Right lobe of liver (tissue), 4 donors: ENCODE measurements around the gene ANKS1B.

Experiments
- CTCF ChIP-seq, 4 donors: fragments of 200-600 bp in 3 of 4; fragments of 450-650 bp in 1 of 4; IDR thresholded peaks; one replicate each; pipeline versions ENCODE4 v1.5.1 to v1.8.0; 2016 to 2022; ENCODE audit warnings: antibody characterized with exemption in 4 of 4, mild to moderate bottlenecking in 2 of 4
- POLR2A ChIP-seq: fragments of 450-650 bp; IDR thresholded peaks from one replicate; pipeline ENCODE4 v1.6.1; 2017; ENCODE audit warnings: antibody characterized with exemption, mild to moderate bottlenecking
- donor health status: DM: no; HTN: no; CAD: no.
- donor health status: DM: no; HTN: no; CAD: no.
- donor health status: DM: no; HTN: yes; CAD: no.

GRCh38 chr12:99121546-99121945 lies 863.2 kb downstream of the ANKS1B start:
- TF ChIP-seq POLR2A (no peak), CTCF (IDR thresholded peaks at IDR 0.05) (no peak)
